Loucy (cell line): ENCODE data around the gene FHAD1.

ENCODE experiments used
- H2AFZ ChIP-seq: fragments of 200-600 bp; sonication (generic); 2 replicates; pipeline ENCODE4 v1.6.0; 2016; ENCODE audit warnings: antibody characterized with exemption, mild to moderate bottlenecking, low read length, moderate library complexity
- H3F3A ChIP-seq: fragments of 200-600 bp; 2 replicates; pipeline ENCODE4 v1.6.0; 2016; ENCODE audit warnings: antibody characterized with exemption, low read depth, mild to moderate bottlenecking
- H3K27me3 ChIP-seq: fragments of 200-600 bp; sonication (generic); 2 replicates; pipeline ENCODE4 v1.6.1; 2014; ENCODE audit warnings: low read length, mild to moderate bottlenecking; ENCODE audit not compliant: insufficient read depth, poor library complexity, severe bottlenecking
- H3K36me3 ChIP-seq: fragments of 200-600 bp; sonication (generic); 2 replicates; pipeline ENCODE4 v1.6.1; 2016; ENCODE audit warnings: low read length; ENCODE audit not compliant: insufficient read depth
- H3K4me1 ChIP-seq: fragments of 200-600 bp; sonication (generic); 2 replicates; pipeline ENCODE4 v1.5.1; 2014; ENCODE audit warnings: low read length, mild to moderate bottlenecking; ENCODE audit not compliant: insufficient read depth, poor library complexity, severe bottlenecking
- H3K4me2 ChIP-seq: fragments of 200-600 bp; sonication (generic); 2 replicates; pipeline ENCODE4 v1.6.0; 2014; ENCODE audit warnings: antibody characterized with exemption, low read length, low read depth, mild to moderate bottlenecking; ENCODE audit not compliant: poor library complexity, severe bottlenecking
- H3K4me3 ChIP-seq: fragments of 200-600 bp; sonication (generic); 2 replicates; pipeline ENCODE4 v1.5.1; 2014; ENCODE audit warnings: low read length, mild to moderate bottlenecking, mixed read lengths; ENCODE audit not compliant: poor library complexity, severe bottlenecking
- H3K79me2 ChIP-seq: fragments of 200-600 bp; sonication (generic); 2 replicates; pipeline ENCODE4 v1.6.1; 2014; ENCODE audit warnings: low read length; ENCODE audit not compliant: insufficient read depth
- H3K9ac ChIP-seq: fragments of 200-600 bp; sonication (generic); 2 replicates; pipeline ENCODE4 v1.6.0; 2014; ENCODE audit warnings: mild to moderate bottlenecking, low read depth, low read length, moderate library complexity; ENCODE audit not compliant: poor library complexity, severe bottlenecking
- H3K9me2 ChIP-seq: fragments of 200-600 bp; sonication (generic); replicated peaks from 2 replicates; pipeline ENCODE4 v1.6.1; 2016; ENCODE audit warnings: low read depth, low read length, mixed read lengths
- H3K9me3 ChIP-seq: fragments of 200-600 bp; sonication (generic); 2 replicates; pipeline ENCODE4 v1.6.1; 2014; ENCODE audit warnings: mild to moderate bottlenecking, antibody characterized with exemption, low read length, low read depth; ENCODE audit not compliant: insufficient read depth
- H4K20me1 ChIP-seq: fragments of 200-600 bp; sonication (generic); 2 replicates; pipeline ENCODE4 v1.6.0; 2014; ENCODE audit warnings: antibody characterized with exemption, low read length, mild to moderate bottlenecking; ENCODE audit not compliant: insufficient read depth, poor library complexity, severe bottlenecking
- CTCF ChIP-seq: fragments of 200-600 bp; sonication (generic); conservative IDR thresholded peaks from 2 replicates; pipeline ENCODE4 v1.5.1; 2014; ENCODE audit warnings: mild to moderate bottlenecking, antibody characterized with exemption, low read length
- EZH2phosphoT487 ChIP-seq: fragments of 200-600 bp; IDR thresholded peaks from 2 replicates; pipeline ENCODE4 v1.6.1; 2018; ENCODE audit warnings: antibody characterized with exemption, mild to moderate bottlenecking, moderate library complexity, borderline replicate concordance

FHAD1 gene

GRCh38 chr1:15229707-15230131 lies 17.3 kb upstream of the FHAD1 start:
- Histone ChIP-seq H2AFZ (no peak overlapping the region), H3K79me2 (no peaks in the 10 kb centered on the region), H4K20me1 (no peaks in the 10 kb centered on the region), H3K9me3 (no peaks in the 10 kb centered on the region), H3K27me3 (no peaks in the 10 kb centered on the region), H3K4me2 (no peak overlapping the region), H3F3A (no peaks in the 10 kb centered on the region), H3K36me3 (no peaks in the 10 kb centered on the region), H3K9ac (no peak overlapping the region), H3K9me2 (no peaks in the 10 kb centered on the region), H3K4me1 (no peaks in the 10 kb centered on the region), H3K4me3 (no peak overlapping the region)
- TF ChIP-seq EZH2phosphoT487: no peak
- TF ChIP-seq CTCF: no peak

- no peak overlapping the region for H2AFZ ChIP-seq
- TF ChIP-seq CTCF (no peak), EZH2phosphoT487 (no peak)
- H4K20me1 ChIP-seq: no peaks in the 10 kb centered on the region
- H3F3A ChIP-seq: no peaks in the 10 kb centered on the region
- H3K27me3 ChIP-seq: no peaks in the 10 kb centered on the region
- no peak overlapping the region for H3K4me3 ChIP-seq
- H3K9me3 ChIP-seq: no peaks in the 10 kb centered on the region
- no peaks in the 10 kb centered on the region for H3K4me1 ChIP-seq
- no peaks in the 10 kb centered on the region for H3K9me2 ChIP-seq
- no peak overlapping the region for H3K4me2 ChIP-seq
- no peaks in the 10 kb centered on the region for H3K79me2 ChIP-seq
- H3K9ac ChIP-seq: no peak overlapping the region
- H3K36me3 ChIP-seq: no peaks in the 10 kb centered on the region
These were observed 15.3 kb upstream of the FHAD1 start for GRCh38 chr1:15231714-15232201.

- Histone ChIP-seq H3K9me3 (no peaks in the 10 kb centered on the region), H3K36me3 (no peaks in the 10 kb centered on the region), H3K4me1 (no peaks in the 10 kb centered on the region), H3K9ac (no peak overlapping the region), H3K4me3 (no peak overlapping the region), H2AFZ (no peak overlapping the region), H3K4me2 (no peak overlapping the region), H3K79me2 (no peaks in the 10 kb centered on the region), H4K20me1 (no peaks in the 10 kb centered on the region), H3K9me2 (no peaks in the 10 kb centered on the region), H3K27me3 (no peaks in the 10 kb centered on the region), H3F3A (no peaks in the 10 kb centered on the region)
- TF ChIP-seq EZH2phosphoT487 (no peak), CTCF (no peak)
These were observed 13.3 kb upstream of the FHAD1 start for GRCh38 chr1:15233689-15234088.
